Spleen (tissue), 11 donors: ENCODE measurements around the gene ADAM19. TPM values are rescaled to one million over a fixed set of nuclear protein-coding genes. Genes with fewer than 3 reads are reported as not detected.

Experiments
- DNase-seq: peaks from one replicate; pipeline ENCODE4 v3.0.0-alpha.2; 2020
- H3K27ac ChIP-seq, 8 donors: fragments of 200-600 bp; sonication (generic) in 7 of 8; 1 replicate in 4 of 8; 2 replicates in 4 of 8; pipeline versions ENCODE4 v1.5.0 to v1.8.0; 2016 to 2021; ENCODE audit warnings: inconsistent platforms in 4 of 8, mild to moderate bottlenecking in 4 of 8, moderate library complexity in 1 of 8
- H3K27me3 ChIP-seq, 7 donors: fragments of 200-600 bp; sonication (generic) in 6 of 7; replicated peaks in 1 of 7; 1 replicate in 4 of 7; 2 replicates in 3 of 7; pipeline versions ENCODE4 v1.5.0 to v1.8.0; 2016 to 2021; ENCODE audit warnings: inconsistent platforms in 3 of 7, mild to moderate bottlenecking in 1 of 7
- H3K36me3 ChIP-seq, 6 donors: fragments of 200-600 bp; sonication (generic) in 5 of 6; 1 replicate in 4 of 6; 2 replicates in 2 of 6; pipeline versions ENCODE4 v1.5.0 to v1.8.0; 2016 to 2021; ENCODE audit warnings: inconsistent platforms in 2 of 6
- H3K4me1 ChIP-seq, 6 donors: fragments of 200-600 bp; sonication (generic) in 5 of 6; 1 replicate in 3 of 6; 2 replicates in 3 of 6; pipeline versions ENCODE4 v1.5.0 to v1.8.0; 2016 to 2021; ENCODE audit warnings: inconsistent platforms in 3 of 6
- H3K4me3 ChIP-seq, 8 donors: fragments of 200-600 bp; sonication (generic) in 7 of 8; 1 replicate in 4 of 8; 2 replicates in 4 of 8; pipeline versions ENCODE4 v1.5.0 to v1.8.0; 2016 to 2021; ENCODE audit warnings: inconsistent platforms in 4 of 8, mild to moderate bottlenecking in 4 of 8, moderate library complexity in 2 of 8
- H3K9me3 ChIP-seq, 8 donors: fragments of 200-600 bp; sonication (generic) in 7 of 8; 1 replicate in 4 of 8; 2 replicates in 4 of 8; pipeline versions ENCODE4 v1.5.0 to v1.8.0; 2016 to 2021; ENCODE audit warnings: inconsistent platforms in 4 of 8
- POLR2A ChIP-seq, 3 donors: fragments of 450-650 bp; IDR thresholded peaks; one replicate each; pipeline ENCODE4 v1.5.1; 2017; ENCODE audit warnings: antibody characterized with exemption in 3 of 3, mild to moderate bottlenecking in 1 of 3
- POLR2AphosphoS5 ChIP-seq, 3 donors: sonication (generic); formaldehyde crosslinking; IDR thresholded peaks; one replicate each; pipeline ENCODE4 v1.5.1; 2017; ENCODE audit warnings: antibody characterized with exemption in 3 of 3
- WGBS, 5 donors: extraction: QIAGEN DNeasy Blood & Tissue Kit in 3 of 5; methylation state at CpG; one replicate each; pipeline versions ENCODE4 v1.1.5 to v1.1.7; 2013 to 2018; 5-methylcytosine and 5-hydroxymethylcytosine counted together
- intact Hi-C: fragments of 100-400 bp; cut with DNase I; formaldehyde crosslinking; loops from one replicate; pipeline ENCODE4 v1.15.0; 2023; ENCODE audit warnings: low total_unique reads
- polyA plus RNA-seq, 3 donors: library from polyadenylated mRNA; stranded (reverse); fragments of 200-250 nt; gene quantifications; one replicate each; pipeline ENCODE4 v1.2.1, GENCODE V29; 2013
- total RNA-seq, 7 donors: library from RNA; depleted of rRNA in 3 of 7; stranded (reverse); fragments of >200 nt in 3 of 7; fragmentation: NEBNext Ultra II Directional in 4 of 7; extraction: Animal tissue kit (Norgen Biotek cat#: 25700) in 4 of 7; gene quantifications; one replicate each; pipeline versions ENCODE4 v1.1.0 to v1.2.1, GENCODE V29; 2016 to 2021
- TF ChIP-seq, protein P1 (sequence below), 11 experiments: fragments of 200-600 bp in 7 of 11; fragments of 450-650 bp in 4 of 11; sonication (generic) in 4 of 11; IDR thresholded peaks in 8 of 11; conservative IDR thresholded peaks in 3 of 11; 1 replicate in 7 of 11; 2 replicates in 4 of 11; pipeline versions ENCODE4 v1.4.0 to v1.8.0; 2016 to 2021; ENCODE audit warnings: antibody characterized with exemption in 11 of 11, inconsistent platforms in 4 of 11, mild to moderate bottlenecking in 1 of 11
- donor health status: healthy with polysubstance abuse.
- donor health status: DM: no; HTN: no; CAD: no; lungs with moderate emphysema.
- donor health status: DM: no; HTN: no; CAD: no.
- donor health status: Bipolar disorder and iron deficiency.
- donor health status: healthy.
- donor health status: DM: no; HTN: no; CAD: no.
- donor health status: DM: yes; HTN: yes; CAD: no.

ADAM19 gene
- total and polyA plus RNA-seq, 10 donors: 10.9 to 71.1 (median 51.5) TPM

GRCh38 chr5:157459715-157460599 is 115.6 kb downstream of the ADAM19 start, which contains the start of gene NIPAL4:
NIPAL4 (plus strand) TSS chr5:157460213; CDS start chr5:157460321, 108 bp downstream.
- no peaks in the 10 kb centered on the region for H3K36me3 ChIP-seq
- 1 to 3% (median 2%) methylated on average over 46 to 54 of the region's 54 CpGs for WGBS, 5 donors
- TF ChIP-seq POLR2AphosphoS5 (IDR thresholded peaks at IDR 0.05): peak in 1 of 3 donors; percentile 26
- no peak for TF ChIP-seq POLR2A (IDR thresholded peaks at IDR 0.05)
- peak within 1 kb of the TSS in 2 of 8 donors; percentile 26 to 45 for H3K27ac ChIP-seq
- H3K4me1 ChIP-seq: peaks cover 0 to 61% (median 24%) of the 10 kb centered on the region in 6 donors
- H3K9me3 ChIP-seq: no peaks in the 10 kb centered on the region
- H3K27me3 ChIP-seq: peaks cover 0 to 33% (median 15%) of the 10 kb centered on the region in 7 donors
- intact Hi-C loops: no loop called here
- peak within 1 kb of the TSS; percentile 30 to 68 (median 40) for H3K4me3 ChIP-seq
- DNase-seq: peak; percentile 86

GRCh38 chr5:157458835-157459234 is 116.7 kb downstream of the ADAM19 start:
- H3K4me3 ChIP-seq: no peak overlapping the region
- WGBS, 5 donors: 84 to 94% (median 92%) methylated on average over 5 of the region's 5 CpGs
- H3K4me1 ChIP-seq: peaks cover 0 to 52% (median 21%) of the 10 kb centered on the region in 6 donors
- intact Hi-C loops: no loop called here
- DNase-seq: no peak
- H3K27ac ChIP-seq: no peak overlapping the region
- no peaks in the 10 kb centered on the region for H3K36me3 ChIP-seq
- no peak for TF ChIP-seq POLR2AphosphoS5 (IDR thresholded peaks at IDR 0.05)
- TF ChIP-seq, protein P1, sequence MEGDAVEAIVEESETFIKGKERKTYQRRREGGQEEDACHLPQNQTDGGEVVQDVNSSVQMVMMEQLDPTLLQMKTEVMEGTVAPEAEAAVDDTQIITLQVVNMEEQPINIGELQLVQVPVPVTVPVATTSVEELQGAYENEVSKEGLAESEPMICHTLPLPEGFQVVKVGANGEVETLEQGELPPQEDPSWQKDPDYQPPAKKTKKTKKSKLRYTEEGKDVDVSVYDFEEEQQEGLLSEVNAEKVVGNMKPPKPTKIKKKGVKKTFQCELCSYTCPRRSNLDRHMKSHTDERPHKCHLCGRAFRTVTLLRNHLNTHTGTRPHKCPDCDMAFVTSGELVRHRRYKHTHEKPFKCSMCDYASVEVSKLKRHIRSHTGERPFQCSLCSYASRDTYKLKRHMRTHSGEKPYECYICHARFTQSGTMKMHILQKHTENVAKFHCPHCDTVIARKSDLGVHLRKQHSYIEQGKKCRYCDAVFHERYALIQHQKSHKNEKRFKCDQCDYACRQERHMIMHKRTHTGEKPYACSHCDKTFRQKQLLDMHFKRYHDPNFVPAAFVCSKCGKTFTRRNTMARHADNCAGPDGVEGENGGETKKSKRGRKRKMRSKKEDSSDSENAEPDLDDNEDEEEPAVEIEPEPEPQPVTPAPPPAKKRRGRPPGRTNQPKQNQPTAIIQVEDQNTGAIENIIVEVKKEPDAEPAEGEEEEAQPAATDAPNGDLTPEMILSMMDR (IDR thresholded peaks at IDR 0.05 in 8 of 11, conservative IDR thresholded peaks at IDR 0.05 in 3 of 11): no peak
- peaks cover 0 to 33% (median 15%) of the 10 kb centered on the region in 7 donors for H3K27me3 ChIP-seq
- H3K9me3 ChIP-seq: no peaks in the 10 kb centered on the region

DNA sequence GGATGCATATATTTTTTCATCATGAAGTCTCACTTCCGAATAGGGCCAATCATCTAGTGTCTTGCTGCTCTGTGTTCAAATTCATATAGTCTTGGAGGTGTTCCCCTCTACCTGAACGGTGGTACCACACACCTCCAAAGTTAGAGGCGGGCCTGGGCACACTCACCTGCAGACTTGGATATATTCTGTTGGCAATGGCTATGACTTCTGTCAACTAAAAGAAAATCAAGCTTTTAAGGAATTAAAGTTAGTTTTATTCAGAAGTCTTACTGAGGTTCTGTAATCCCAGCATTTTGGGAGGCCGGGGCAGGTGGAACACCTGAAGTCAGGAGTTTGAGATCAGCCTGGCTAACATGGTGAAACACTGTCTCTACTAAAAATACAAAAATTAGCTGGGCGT is 118.2 kb downstream of the ADAM19 start:
- no peak for DNase-seq
- 86 to 92% (median 90%) methylated on average over 5 of the region's 5 CpGs for WGBS, 5 donors
- Histone ChIP-seq H3K4me1 (peaks cover 0 to 44% (median 19%) of the 10 kb centered on the region in 6 donors), H3K4me3 (no peak overlapping the region), H3K27me3 (peaks cover 0 to 32% (median 15%) of the 10 kb centered on the region in 7 donors), H3K27ac (no peak overlapping the region), H3K9me3 (no peaks in the 10 kb centered on the region), H3K36me3 (no peaks in the 10 kb centered on the region)
- intact Hi-C loops: no loop called here
- TF ChIP-seq POLR2AphosphoS5 (IDR thresholded peaks at IDR 0.05) (no peak), POLR2A (IDR thresholded peaks at IDR 0.05) (no peak)
- TF ChIP-seq, protein P1 (IDR thresholded peaks at IDR 0.05 in 8 of 11, conservative IDR thresholded peaks at IDR 0.05 in 3 of 11): no peak

DNA sequence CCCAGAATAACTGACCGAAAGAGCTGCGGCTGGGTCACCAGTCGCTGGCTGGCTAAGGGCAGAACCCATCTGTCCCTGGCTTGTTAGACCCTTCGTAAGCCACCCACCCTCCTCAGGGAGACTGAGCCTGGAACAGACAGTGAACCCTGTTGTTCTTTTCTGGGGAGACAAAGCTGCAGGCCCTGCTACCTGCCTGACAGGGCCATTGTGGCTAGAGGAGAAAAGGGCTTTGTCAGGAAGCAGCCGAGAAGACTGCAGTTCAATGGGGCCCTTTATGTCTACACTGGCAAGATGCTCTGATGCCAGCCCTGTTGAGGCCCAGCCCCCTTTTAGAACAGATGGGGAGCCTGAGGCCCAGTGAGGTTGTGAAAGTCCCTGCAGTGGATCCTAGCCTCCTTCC is 119.3 kb downstream of the ADAM19 start:
- Histone ChIP-seq H3K9me3 (no peaks in the 10 kb centered on the region), H3K4me1 (peaks cover 0 to 44% (median 19%) of the 10 kb centered on the region in 6 donors), H3K4me3 (no peak overlapping the region), H3K27ac (no peak overlapping the region), H3K36me3 (no peaks in the 10 kb centered on the region), H3K27me3 (peaks cover 0 to 22% (median 15%) of the 10 kb centered on the region in 7 donors)
- intact Hi-C loops: no loop called here
- DNase-seq: no peak
- WGBS, 5 donors: 77 to 93% (median 86%) methylated on average over 5 of the region's 5 CpGs; no CpG with 5 or more reads in 1 of the 5 donors
- no peak for TF ChIP-seq POLR2AphosphoS5 (IDR thresholded peaks at IDR 0.05)
- no peak for TF ChIP-seq POLR2A (IDR thresholded peaks at IDR 0.05)
- TF ChIP-seq, protein P1 (IDR thresholded peaks at IDR 0.05 in 8 of 11, conservative IDR thresholded peaks at IDR 0.05 in 3 of 11): no peak
